HepG2 (cell line): ENCODE data around the gene CAMSAP2. TPM values are rescaled to one million over a fixed set of nuclear protein-coding genes. Genes with fewer than 3 reads are reported as not detected.

ENCODE experiments used
- ATAC-seq: fragments of 200-7000 bp; cut with Tn5 transposase; 3 replicates; pipeline ENCODE4 v1.9.1; 2020; ENCODE audit warnings: mild to moderate bottlenecking, moderate library complexity
- BruUV-seq: library from RNA; stranded (reverse); fragments of 400-500 nt; replicated peaks from 2 replicates; lab custom pipeline; 2021; lab: Mats Ljungman, UMichigan
- CTCF ChIA-PET: fragments of 300-600 bp; formaldehyde crosslinking; extraction: SDS; loops from one replicate; lab custom pipeline; 2021; ENCODE audit warnings: low total read pairs, inconsistent platforms, low intra/inter-chr PET ratio; lab: Yijun Ruan, JAX
- POLR2A ChIA-PET: fragments of 350-600 bp; sonication (Branson Sonifier 250); formaldehyde crosslinking; loops from one replicate; lab custom pipeline; 2020; ENCODE audit warnings: antibody characterized with exemption, inconsistent platforms; lab: Yijun Ruan, JAX
- DNase-seq: peaks from one replicate; pipeline ENCODE4 v3.0.0-alpha.2; 2015; ENCODE audit warnings: low spot score
- FAIRE-seq: peaks from 3 replicates; lab custom pipeline; 2011; peaks lifted over from hg19 to GRCh38; lab: Jason Lieb, UNC
- H2AFZ ChIP-seq: one replicate; pipeline ENCODE4 v1.6.1; 2011; ENCODE audit warnings: low read length, inconsistent platforms
- H3K27ac ChIP-seq: fragments of 300-600 bp; 3 replicates; pipeline ENCODE4 v1.8.0; 2011; ENCODE audit warnings: mixed run types, mild to moderate bottlenecking, mixed read lengths, low read length, inconsistent platforms; ENCODE audit not compliant: insufficient read depth; ENCODE audit errors: extremely low read length
- H3K27me3 ChIP-seq, 2 experiments: fragments of 200-600 bp in 1 of 2; 2 replicates in 1 of 2; 3 replicates in 1 of 2; pipeline versions ENCODE4 v1.6.0 to v1.8.0; 2011; ENCODE audit warnings: low read length in 2 of 2, mild to moderate bottlenecking in 2 of 2, moderate library complexity in 2 of 2, inconsistent platforms in 1 of 2; ENCODE audit not compliant: insufficient read depth in 2 of 2, control insufficient read depth in 1 of 2
- H3K36me3 ChIP-seq, 2 experiments: fragments of 200-600 bp in 1 of 2; replicated peaks in 1 of 2; 2 replicates in 1 of 2; 3 replicates in 1 of 2; pipeline versions ENCODE4 v1.5.1 to v1.8.0; 2011; ENCODE audit warnings: low read length in 2 of 2, inconsistent platforms in 1 of 2; ENCODE audit not compliant: insufficient read depth in 2 of 2, control insufficient read depth in 1 of 2
- H3K4me1 ChIP-seq: 2 replicates; pipeline ENCODE4 v1.5.1; 2012; ENCODE audit warnings: low read length, inconsistent platforms; ENCODE audit not compliant: insufficient read depth
- H3K4me2 ChIP-seq: 2 replicates; pipeline ENCODE4 v1.6.0; 2011; ENCODE audit warnings: low read depth, low read length, inconsistent platforms
- H3K4me3 ChIP-seq, 3 experiments: fragments of 200-600 bp in 1 of 3; sonication (generic), shearing (Covaris generic) in 1 of 3; replicated peaks in 1 of 3; 2 replicates each; pipeline ENCODE4 v1.5.1; 2011 to 2016; ENCODE audit warnings: low read length in 3 of 3, inconsistent platforms in 2 of 3, low read depth in 2 of 3, mild to moderate bottlenecking in 2 of 3, control low read depth in 1 of 3, mixed read lengths in 1 of 3; ENCODE audit not compliant: insufficient read depth in 1 of 3
- H3K79me2 ChIP-seq: one replicate; pipeline ENCODE4 v1.6.1; 2011; ENCODE audit warnings: low read length, inconsistent platforms; ENCODE audit not compliant: insufficient read depth
- H3K9ac ChIP-seq: 2 replicates; pipeline ENCODE4 v1.6.0; 2011; ENCODE audit warnings: mild to moderate bottlenecking, low read depth, low read length, inconsistent platforms; ENCODE audit not compliant: insufficient read depth
- H3K9me3 ChIP-seq: 2 replicates; pipeline ENCODE4 v1.5.1; 2012; ENCODE audit warnings: mild to moderate bottlenecking, low read length
- H4K20me1 ChIP-seq: 2 replicates; pipeline ENCODE4 v1.6.0; 2011; ENCODE audit warnings: inconsistent platforms, mild to moderate bottlenecking, low read length, moderate library complexity; ENCODE audit not compliant: insufficient read depth
- REL ChIP-seq: sonication (generic); formaldehyde crosslinking; conservative IDR thresholded peaks from 2 replicates; pipeline ENCODE4 v1.8.0; 2022; ENCODE audit warnings: mild to moderate bottlenecking, missing genetic modification reagents, moderate library complexity
- SNRNP70 ChIP-seq: fragments of 200-400 bp; formaldehyde crosslinking; IDR thresholded peaks from 2 replicates; pipeline ENCODE4 v1.6.1; 2017; ENCODE audit warnings: mild to moderate bottlenecking, low read depth, low read length, moderate library complexity
- TAF15 ChIP-seq: fragments of 200-400 bp; formaldehyde crosslinking; IDR thresholded peaks from one replicate; pipeline ENCODE4 v1.6.1; 2018; ENCODE audit warnings: mild to moderate bottlenecking, low read depth, low read length; ENCODE audit not compliant: poor library complexity, severe bottlenecking
- THYN1 ChIP-seq: sonication (generic); formaldehyde crosslinking; IDR thresholded peaks from 2 replicates; pipeline ENCODE4 v1.8.1; 2023; ENCODE audit warnings: low read depth, mild to moderate bottlenecking, moderate library complexity, missing genetic modification reagents, borderline replicate concordance
- ZBTB20 ChIP-seq: sonication (generic); formaldehyde crosslinking; IDR thresholded peaks from 2 replicates; pipeline ENCODE4 v1.8.1; 2023; ENCODE audit warnings: missing genetic modification reagents, low read depth, mild to moderate bottlenecking, borderline replicate concordance
- ZFP36 ChIP-seq: fragments of 150-350 bp; IDR thresholded peaks from 2 replicates; pipeline ENCODE4 v1.6.1; 2018; ENCODE audit warnings: borderline replicate concordance, low read length, low read depth; ENCODE audit not compliant: partially characterized antibody
- ZFYVE20 ChIP-seq: sonication (generic); formaldehyde crosslinking; IDR thresholded peaks from 2 replicates; pipeline ENCODE4 v1.8.0; 2023; ENCODE audit warnings: low read depth, mild to moderate bottlenecking, moderate library complexity, missing genetic modification reagents, borderline replicate concordance
- ZNF124 ChIP-seq: sonication (generic); formaldehyde crosslinking; IDR thresholded peaks from 2 replicates; pipeline ENCODE4 v1.4.0; 2020; ENCODE audit warnings: missing genetic modification reagents
- ZNF318 ChIP-seq: sonication (generic); formaldehyde crosslinking; IDR thresholded peaks from 2 replicates; pipeline ENCODE4 v1.4.0; 2020; ENCODE audit warnings: mild to moderate bottlenecking, missing genetic modification reagents
- ZNF780A ChIP-seq: sonication (generic); formaldehyde crosslinking; IDR thresholded peaks from 2 replicates; pipeline ENCODE4 v1.8.0; 2022; ENCODE audit warnings: mild to moderate bottlenecking, missing genetic modification reagents, moderate library complexity
- ZSCAN29 ChIP-seq: sonication (generic); formaldehyde crosslinking; conservative IDR thresholded peaks from 2 replicates; pipeline ENCODE4 v1.4.0; 2020; ENCODE audit warnings: mild to moderate bottlenecking, missing genetic modification reagents
- WGBS: methylation state at CpG from one replicate; pipeline ENCODE4 v1.1.6; 2017; ENCODE audit warnings: low lambda C conversion rate; 5-methylcytosine and 5-hydroxymethylcytosine counted together
- in situ Hi-C: cut with HindIII; loops from 2 replicates; pipeline ENCODE4 v1.10.0; 2017; ENCODE audit warnings: low pct_unique_long_range_greater_than_20kb; ENCODE audit not compliant: extremely low pct_ligation_motif_present
- intact Hi-C: fragments of 100-400 bp; cut with micrococcal nuclease; formaldehyde crosslinking; loops from one replicate; pipeline ENCODE4 v1.10.0; 2022; ENCODE audit not compliant: unreplicated experiment
- polyA plus RNA-seq, 8 experiments: library from polyadenylated mRNA; depleted of rRNA in 3 of 8; stranded (reverse) in 7 of 8; unstranded in 1 of 8; fragments of >200 nt; fragmentation: Illumina TruSeq in 4 of 8; extraction: Trizol in 4 of 8; gene quantifications; 2 replicates each; pipeline versions ENCODE4 v1.2.1 to v1.2.3, GENCODE V29; 2011 to 2016; ENCODE audit warnings: low read depth in 4 of 8, missing spikeins in 1 of 8, mixed read lengths in 1 of 8; ENCODE audit not compliant: insufficient read depth in 1 of 8
- total RNA-seq, 5 experiments: library from RNA; depleted of rRNA; stranded (reverse); fragments of >200 nt; fragmentation: Illumina TruSeq; extraction: Trizol; gene quantifications; 2 replicates each; pipeline ENCODE4 v1.2.3, GENCODE V29; 2016; ENCODE audit warnings: low read depth in 1 of 5
- TF ChIP-seq, protein P1 (sequence below): IDR thresholded peaks from 2 replicates; pipeline ENCODE4 v1.6.1; 2016; ENCODE audit warnings: missing compliant biosample characterization, missing genetic modification reagents, borderline replicate concordance
- TF ChIP-seq, protein P2 (sequence below): sonication (generic); formaldehyde crosslinking; IDR thresholded peaks from 2 replicates; pipeline ENCODE4 v1.8.0; 2023; ENCODE audit warnings: mild to moderate bottlenecking, missing genetic modification reagents

The CAMSAP2 gene
- total and polyA plus RNA-seq, 2 of the 13 experiments (the other 11 are each of a cell fraction or from before 2014, with no cell fraction given): 3.4 to 8.2 TPM

- TF ChIP-seq, protein P1, sequence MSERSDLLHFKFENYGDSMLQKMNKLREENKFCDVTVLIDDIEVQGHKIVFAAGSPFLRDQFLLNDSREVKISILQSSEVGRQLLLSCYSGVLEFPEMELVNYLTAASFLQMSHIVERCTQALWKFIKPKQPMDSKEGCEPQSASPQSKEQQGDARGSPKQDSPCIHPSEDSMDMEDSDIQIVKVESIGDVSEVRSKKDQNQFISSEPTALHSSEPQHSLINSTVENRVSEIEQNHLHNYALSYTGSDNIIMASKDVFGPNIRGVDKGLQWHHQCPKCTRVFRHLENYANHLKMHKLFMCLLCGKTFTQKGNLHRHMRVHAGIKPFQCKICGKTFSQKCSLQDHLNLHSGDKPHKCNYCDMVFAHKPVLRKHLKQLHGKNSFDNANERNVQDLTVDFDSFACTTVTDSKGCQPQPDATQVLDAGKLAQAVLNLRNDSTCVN (CRISPR knock-in tag): no peak
- TF ChIP-seq SNRNP70: no peak
- no peak for TF ChIP-seq TAF15
- TF ChIP-seq REL (CRISPR knock-in tag): no peak
- no peak for TF ChIP-seq ZFP36
Observed at GRCh38 chr1:200778766-200779165, 40.1 kb downstream of the CAMSAP2 start (continued).

- POLR2A ChIA-PET: no interaction called here
- FAIRE-seq (no peak), DNase-seq (no peak), ATAC-seq (no peak)
- Histone ChIP-seq H3K27ac (no peak overlapping the region), H3K36me3 (0 out of 5 replicates have a peak, but pooled peaks cover 0 to 12% of the 10 kb centered on the region in 2 experiments), H3K9me3 (no peaks in the 10 kb centered on the region), H3K79me2 (no peaks in the 10 kb centered on the region), H3K4me3 (no peak overlapping the region), H3K9ac (no peak overlapping the region), H2AFZ (no peak overlapping the region), H3K4me1 (peaks cover 13% of the 10 kb centered on the region), H3K27me3 (no peaks in the 10 kb centered on the region; a peak in 1 of 5 replicates), H4K20me1 (no peaks in the 10 kb centered on the region), H3K4me2 (no peak overlapping the region)
- in situ Hi-C loops (no loop called here), intact Hi-C loops (no loop called here)
- BruUV-seq: no TSS peak
- CTCF ChIA-PET: no interaction called here
- WGBS: 96% methylated on average over 2 of the region's 2 CpGs
- TF ChIP-seq ZNF124 (CRISPR knock-in tag): no peak
- no peak for TF ChIP-seq ZFYVE20
- TF ChIP-seq THYN1 (CRISPR knock-in tag): no peak
- no peak for TF ChIP-seq ZNF780A (CRISPR knock-in tag)
- no peak for TF ChIP-seq ZNF318 (CRISPR knock-in tag)
- TF ChIP-seq ZSCAN29 (CRISPR knock-in tag): no peak
- TF ChIP-seq ZBTB20 (CRISPR knock-in tag): no peak
- TF ChIP-seq, protein P2, sequence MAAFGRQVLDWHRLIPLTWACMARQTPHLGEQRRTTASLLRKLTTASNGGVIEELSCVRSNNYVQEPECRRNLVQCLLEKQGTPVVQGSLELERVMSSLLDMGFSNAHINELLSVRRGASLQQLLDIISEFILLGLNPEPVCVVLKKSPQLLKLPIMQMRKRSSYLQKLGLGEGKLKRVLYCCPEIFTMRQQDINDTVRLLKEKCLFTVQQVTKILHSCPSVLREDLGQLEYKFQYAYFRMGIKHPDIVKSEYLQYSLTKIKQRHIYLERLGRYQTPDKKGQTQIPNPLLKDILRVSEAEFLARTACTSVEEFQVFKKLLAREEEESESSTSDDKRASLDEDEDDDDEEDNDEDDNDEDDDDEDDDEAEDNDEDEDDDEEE (CRISPR knock-in tag): no peak
Observed at GRCh38 chr1:200779326-200779725, 40.6 kb downstream of the CAMSAP2 start.
